HL-60 (cell line): ENCODE results near the gene C9.

Source experiments
- CTCF ChIP-seq: IDR thresholded peaks from one replicate; pipeline ENCODE4 v1.5.1; 2011; ENCODE audit warnings: low read length, control low read depth, inconsistent platforms; ENCODE audit not compliant: insufficient read depth
- POLR2AphosphoS5 ChIP-seq: IDR thresholded peaks from 2 replicates; pipeline ENCODE4 v1.6.1; 2012; ENCODE audit warnings: low read depth

GRCh38 chr5:39390945-39391344 lies 26.6 kb upstream of the C9 start:
- TF ChIP-seq POLR2AphosphoS5 (no peak), CTCF (no peak)
